Stimulated activated CD4-positive, alpha-beta T cell treated with anti-CD3 and anti-CD28 coated beads, TNF-alpha, amount 100 ng/mL, for 1 hour (primary cell): Measurements from ENCODE around the gene UBASH3A.

ENCODE experiments used
- DNase-seq, 3 donors: peaks; one replicate each; pipeline ENCODE4 v3.0.0-alpha.2; 2020; ENCODE audit warnings: low read depth in 3 of 3, low spot score in 1 of 3

The UBASH3A gene

GRCh38 chr21:42409366-42409765 is 5.7 kb downstream of the UBASH3A start:
- no peak for DNase-seq

- DNase-seq = no peak
Observed at GRCh38 chr21:42411197-42411869, 7.6 kb downstream of the UBASH3A start.

GRCh38 chr21:42411891-42412635 is 8.4 kb downstream of the UBASH3A start:
- DNase-seq = no peak

GRCh38 chr21:42412636-42412933 is 8.9 kb downstream of the UBASH3A start:
- no peak for DNase-seq

GRCh38 chr21:42413093-42413492 is 9.4 kb downstream of the UBASH3A start:
- DNase-seq = no peak

GRCh38 chr21:42413500-42413899 is 9.8 kb downstream of the UBASH3A start:
- DNase-seq = no peak

GRCh38 chr21:42414066-42414465 is 10.4 kb downstream of the UBASH3A start:
- no peak for DNase-seq

GRCh38 chr21:42414553-42414927 is 10.8 kb downstream of the UBASH3A start:
- DNase-seq = no peak

GRCh38 chr21:42414928-42415769 is 11.4 kb downstream of the UBASH3A start:
- DNase-seq = peak; percentile 76 to 85 (median 81)

GRCh38 chr21:42417533-42417932 is 13.8 kb downstream of the UBASH3A start:
- no peak for DNase-seq

- no peak for DNase-seq
Observed at GRCh38 chr21:42418886-42419285, 15.2 kb downstream of the UBASH3A start.

GRCh38 chr21:42419845-42420244 is 16.1 kb downstream of the UBASH3A start:
- DNase-seq = no peak

GRCh38 chr21:42421018-42421793 is 17.5 kb downstream of the UBASH3A start:
- no peak for DNase-seq

- DNase-seq = no peak
Observed at GRCh38 chr21:42423197-42423675, 19.5 kb downstream of the UBASH3A start.

- no peak for DNase-seq
Observed at GRCh38 chr21:42423685-42424084, 20.0 kb downstream of the UBASH3A start.

- peak in 2 of 3 donors; percentile 63 for DNase-seq
Observed at GRCh38 chr21:42424914-42425541, 21.3 kb downstream of the UBASH3A start.

GRCh38 chr21:42425591-42425990 is 21.9 kb downstream of the UBASH3A start:
- DNase-seq = no peak

- no peak for DNase-seq
Observed at GRCh38 chr21:42426424-42426823, 22.7 kb downstream of the UBASH3A start.

- DNase-seq = no peak
Observed at GRCh38 chr21:42426876-42427480, 23.3 kb downstream of the UBASH3A start.

- DNase-seq = no peak
Observed at GRCh38 chr21:42427809-42428419, 24.2 kb downstream of the UBASH3A start.
